GM19328 (cell line): Measurements from ENCODE around the gene JSRP1.

Experiments
- ATAC-seq: cut with Tn5 transposase; IDR thresholded peaks from one replicate; pipeline ENCODE4 v1.9.1; 2021; ENCODE audit warnings: mild to moderate bottlenecking, moderate library complexity; ENCODE audit not compliant: unreplicated experiment

The JSRP1 gene

GRCh38 chr19:2268480-2268830 is 12.2 kb upstream of the JSRP1 start:
- ATAC-seq = no peak

- no peak for ATAC-seq
Observed at GRCh38 chr19:2266183-2266993, 10.2 kb upstream of the JSRP1 start.

GRCh38 chr19:2261438-2262172 is 5.4 kb upstream of the JSRP1 start:
- ATAC-seq = no peak

GRCh38 chr19:2260341-2260805 is 4.2 kb upstream of the JSRP1 start:
- no peak for ATAC-seq

- ATAC-seq = no peak
Observed at GRCh38 chr19:2259336-2259735, 3.1 kb upstream of the JSRP1 start.

GRCh38 chr19:2255112-2255845 is 938 bp downstream of the JSRP1 start:
- no peak for ATAC-seq

GRCh38 chr19:2254064-2254872 is 1.9 kb downstream of the JSRP1 start:
- ATAC-seq = no peak

GRCh38 chr19:2253106-2254063 is 2.8 kb downstream of the JSRP1 start:
- ATAC-seq = no peak

- ATAC-seq = no peak
Observed at GRCh38 chr19:2252797-2253105, 3.5 kb downstream of the JSRP1 start.

- ATAC-seq = no peak
Observed at GRCh38 chr19:2252055-2252796, 4.0 kb downstream of the JSRP1 start.

- no peak for ATAC-seq
Observed at GRCh38 chr19:2251106-2252054, 4.8 kb downstream of the JSRP1 start.

GRCh38 chr19:2250766-2251105 is 5.5 kb downstream of the JSRP1 start:
- no peak for ATAC-seq

- ATAC-seq = no peak
Observed at GRCh38 chr19:2249880-2250765, 6.1 kb downstream of the JSRP1 start.

GRCh38 chr19:2249010-2249866 is 7.0 kb downstream of the JSRP1 start, which contains the start of gene AMH:
Gene AMH, plus strand, starts transcription at chr19:2249323. Its CDS starts 10 bp downstream, at chr19:2249333.
- ATAC-seq = no peak

GRCh38 chr19:2248136-2249009 is 7.8 kb downstream of the JSRP1 start:
- no peak for ATAC-seq
